OCI-LY7 (cell line): ENCODE measurements around the gene PCDHB12.

Experiments
- CTCF ChIP-seq: fragments of 200-600 bp; sonication (generic); conservative IDR thresholded peaks from 2 replicates; pipeline ENCODE4 v1.5.1; 2014; ENCODE audit warnings: mild to moderate bottlenecking, antibody characterized with exemption, low read length, moderate library complexity, mixed read lengths
- EZH2phosphoT487 ChIP-seq: fragments of 200-600 bp; sonication (generic); IDR thresholded peaks from 2 replicates; pipeline ENCODE4 v1.6.1; 2018; ENCODE audit warnings: low read depth, borderline replicate concordance, mild to moderate bottlenecking, mixed run types, antibody characterized with exemption, low read length, moderate library complexity, mixed read lengths

- no peak for TF ChIP-seq CTCF
- TF ChIP-seq EZH2phosphoT487, result no peak
Observed at GRCh38 chr5:141182248-141182647, 26.3 kb upstream of the PCDHB12 start, which contains the start of gene PCDHB16.
